Karpas-422 (cell line): ENCODE data around the gene RECQL5. TPM values are rescaled to one million over a fixed set of nuclear protein-coding genes. Genes with fewer than 3 reads are reported as not detected.
"Not testable (repeated sequence)": the region's sequence is repeated elsewhere in the genome, so short reads cannot be mapped to it uniquely, and the experiment has no call there.

Experiments
- DNase-seq: peaks from one replicate; pipeline ENCODE4 v3.0.0-alpha.2; 2015
- H2AFZ ChIP-seq: fragments of 200-600 bp; sonication (generic); 2 replicates; pipeline ENCODE4 v1.6.1; 2014; ENCODE audit warnings: antibody characterized with exemption, low read length, mixed read lengths
- H3K27ac ChIP-seq: fragments of 200-600 bp; sonication (generic); 2 replicates; pipeline ENCODE4 v1.5.1; 2014; ENCODE audit warnings: mild to moderate bottlenecking, low read length, moderate library complexity
- H3K27me3 ChIP-seq: fragments of 200-600 bp; sonication (generic); 2 replicates; pipeline ENCODE4 v1.6.1; 2014; ENCODE audit warnings: low read length, mixed read lengths
- H3K36me3 ChIP-seq: fragments of 200-600 bp; sonication (generic); 2 replicates; pipeline ENCODE4 v1.6.1; 2014; ENCODE audit warnings: low read length, mixed read lengths; ENCODE audit not compliant: insufficient read depth
- H3K4me1 ChIP-seq: fragments of 200-600 bp; sonication (generic); 2 replicates; pipeline ENCODE4 v1.6.1; 2014; ENCODE audit warnings: mild to moderate bottlenecking, low read length, mixed read lengths
- H3K4me2 ChIP-seq: fragments of 200-600 bp; sonication (generic); 2 replicates; pipeline ENCODE4 v1.6.1; 2014; ENCODE audit warnings: low read length, low read depth, mild to moderate bottlenecking; ENCODE audit not compliant: poor library complexity, severe bottlenecking
- H3K4me3 ChIP-seq: fragments of 200-600 bp; sonication (generic); 2 replicates; pipeline ENCODE4 v1.5.1; 2014; ENCODE audit warnings: mild to moderate bottlenecking, antibody characterized with exemption, low read length, mixed read lengths
- H3K79me2 ChIP-seq: fragments of 200-600 bp; sonication (generic); 2 replicates; pipeline ENCODE4 v1.6.1; 2014; ENCODE audit warnings: mild to moderate bottlenecking, low read length, mixed read lengths
- H3K9ac ChIP-seq: fragments of 200-600 bp; sonication (generic); 2 replicates; pipeline ENCODE4 v1.6.0; 2014; ENCODE audit warnings: low read length
- H3K9me2 ChIP-seq: fragments of 200-600 bp; sonication (generic), shearing (Covaris generic); replicated peaks from 2 replicates; pipeline ENCODE4 v1.6.0; 2014; ENCODE audit warnings: mild to moderate bottlenecking, low read length, moderate library complexity; ENCODE audit not compliant: insufficient read depth
- H3K9me3 ChIP-seq: fragments of 300-700, 200-600 bp; sonication (generic); 2 replicates; pipeline ENCODE4 v1.6.1; 2014; ENCODE audit warnings: low read length, mixed read lengths
- H4K20me1 ChIP-seq: fragments of 200-600 bp; sonication (generic); 2 replicates; pipeline ENCODE4 v1.6.1; 2014; ENCODE audit warnings: mild to moderate bottlenecking, antibody characterized with exemption, low read length, low read depth; ENCODE audit not compliant: insufficient read depth
- total RNA-seq: library from RNA; depleted of rRNA; stranded (reverse); fragments of >200 nt; shearing (Covaris generic); gene quantifications from 2 replicates; pipeline ENCODE4 v1.2.3, GENCODE V29; 2014; ENCODE audit warnings: low replicate concordance

Gene RECQL5
- total RNA-seq, 1 experiment from 2014 or later: 29.4 TPM

GRCh38 chr17:75601057-75601987 lies 65.6 kb downstream of the RECQL5 start:
- no peak overlapping the region for H3K9ac ChIP-seq
- no peak overlapping the region for H2AFZ ChIP-seq
- no peak overlapping the region for H3K4me3 ChIP-seq
- H3K36me3 ChIP-seq: no peaks in the 10 kb centered on the region
- DNase-seq: peak; percentile 90
- H3K9me2 ChIP-seq: no peaks in the 10 kb centered on the region
- no peaks in the 10 kb centered on the region for H3K9me3 ChIP-seq
- no peaks in the 10 kb centered on the region for H4K20me1 ChIP-seq
- H3K27ac ChIP-seq: no peak overlapping the region
- no peaks in the 10 kb centered on the region for H3K4me1 ChIP-seq
- no peak overlapping the region for H3K4me2 ChIP-seq
- no peaks in the 10 kb centered on the region for H3K27me3 ChIP-seq
- no peaks in the 10 kb centered on the region for H3K79me2 ChIP-seq

GRCh38 chr17:75596320-75597087 lies 70.5 kb downstream of the RECQL5 start:
- no peak overlapping the region for H3K27ac ChIP-seq
- H3K27me3 ChIP-seq: no peaks in the 10 kb centered on the region
- H3K4me2 ChIP-seq: no peak overlapping the region
- no peaks in the 10 kb centered on the region for H3K9me3 ChIP-seq
- no peak overlapping the region for H2AFZ ChIP-seq
- H3K36me3 ChIP-seq: no peaks in the 10 kb centered on the region
- H3K4me1 ChIP-seq: no peaks in the 10 kb centered on the region
- no peak overlapping the region for H3K9ac ChIP-seq
- no peak overlapping the region for H3K4me3 ChIP-seq
- no peaks in the 10 kb centered on the region for H3K9me2 ChIP-seq
- H3K79me2 ChIP-seq: no peaks in the 10 kb centered on the region
- no peaks in the 10 kb centered on the region for H4K20me1 ChIP-seq
- no peak for DNase-seq

- Histone ChIP-seq H4K20me1 (no peaks in the 10 kb centered on the region), H3K79me2 (no peaks in the 10 kb centered on the region), H3K4me2 (no peak overlapping the region), H3K4me3 (no peak overlapping the region), H3K27me3 (no peaks in the 10 kb centered on the region), H3K4me1 (no peaks in the 10 kb centered on the region), H3K9me3 (no peaks in the 10 kb centered on the region), H2AFZ (no peak overlapping the region), H3K27ac (no peak overlapping the region), H3K9me2 (no peaks in the 10 kb centered on the region), H3K9ac (no peak overlapping the region), H3K36me3 (no peaks in the 10 kb centered on the region)
- DNase-seq: no peak
Measured at GRCh38 chr17:75595920-75596313, 71.0 kb downstream of the RECQL5 start.

GRCh38 chr17:75595284-75595919 lies 71.6 kb downstream of the RECQL5 start:
- no peak for DNase-seq
- Histone ChIP-seq H3K27ac (no peak overlapping the region), H3K79me2 (no peaks in the 10 kb centered on the region), H3K4me2 (no peak overlapping the region), H2AFZ (no peak overlapping the region), H4K20me1 (no peaks in the 10 kb centered on the region), H3K9me3 (no peaks in the 10 kb centered on the region), H3K9me2 (no peaks in the 10 kb centered on the region), H3K4me1 (peaks cover 2% of the 10 kb centered on the region), H3K4me3 (no peak overlapping the region), H3K36me3 (no peaks in the 10 kb centered on the region), H3K9ac (no peak overlapping the region), H3K27me3 (no peaks in the 10 kb centered on the region)

GRCh38 chr17:75594499-75595283 lies 72.3 kb downstream of the RECQL5 start:
- H3K9me3 ChIP-seq: no peaks in the 10 kb centered on the region
- peak; percentile 61 for DNase-seq
- H4K20me1 ChIP-seq: no peaks in the 10 kb centered on the region
- H3K9ac ChIP-seq: no peak overlapping the region
- no peak overlapping the region for H2AFZ ChIP-seq
- no peaks in the 10 kb centered on the region for H3K9me2 ChIP-seq
- H3K79me2 ChIP-seq: no peaks in the 10 kb centered on the region
- H3K27ac ChIP-seq: no peak overlapping the region
- no peaks in the 10 kb centered on the region for H3K36me3 ChIP-seq
- no peak overlapping the region for H3K4me2 ChIP-seq
- no peaks in the 10 kb centered on the region for H3K27me3 ChIP-seq
- peaks cover 5% of the 10 kb centered on the region for H3K4me1 ChIP-seq
- H3K4me3 ChIP-seq: no peak overlapping the region

GRCh38 chr17:75593430-75593829 lies 73.5 kb downstream of the RECQL5 start:
- not testable (repeated sequence) for H3K4me3 ChIP-seq, DNase-seq, H3K4me1 ChIP-seq, H3K9me2 ChIP-seq, H3K9ac ChIP-seq, H3K27ac ChIP-seq, H3K79me2 ChIP-seq, H2AFZ ChIP-seq, H3K9me3 ChIP-seq, H4K20me1 ChIP-seq, H3K36me3 ChIP-seq, H3K27me3 ChIP-seq, H3K4me2 ChIP-seq

- Histone ChIP-seq H3K27ac (no peak overlapping the region), H3K9me3 (no peaks in the 10 kb centered on the region), H4K20me1 (no peaks in the 10 kb centered on the region)
Measured at GRCh38 chr17:75592348-75593020, 74.5 kb downstream of the RECQL5 start.

More at GRCh38 chr17:75592348-75593020, 74.5 kb downstream of the RECQL5 start:
- H2AFZ ChIP-seq: no peak overlapping the region
- DNase-seq: no peak
- no peak overlapping the region for H3K4me2 ChIP-seq
- H3K4me3 ChIP-seq: no peak overlapping the region
- no peaks in the 10 kb centered on the region for H3K36me3 ChIP-seq
- peaks cover 9% of the 10 kb centered on the region for H3K4me1 ChIP-seq
- H3K27me3 ChIP-seq: no peaks in the 10 kb centered on the region
- no peaks in the 10 kb centered on the region for H3K9me2 ChIP-seq
- no peak overlapping the region for H3K9ac ChIP-seq
- no peaks in the 10 kb centered on the region for H3K79me2 ChIP-seq
